Skin of body (tissue), 2 donors: ENCODE measurements around the gene SMIM44. TPM values are rescaled to one million over a fixed set of nuclear protein-coding genes. Genes with fewer than 3 reads are reported as not detected.
"Not testable (repeated sequence)": the region's sequence is repeated elsewhere in the genome, so short reads cannot be mapped to it uniquely, and the experiment has no call there.

Source experiments
- DNase-seq: peaks from one replicate; lab custom pipeline; 2025; lab: John Stamatoyannopoulos, UW
- total RNA-seq: library from RNA; depleted of rRNA; stranded (reverse); fragments of >200 nt; gene quantifications from one replicate; pipeline ENCODE4 v1.2.3, GENCODE V29; 2014

Gene SMIM44
- not detected for total RNA-seq

DNA sequence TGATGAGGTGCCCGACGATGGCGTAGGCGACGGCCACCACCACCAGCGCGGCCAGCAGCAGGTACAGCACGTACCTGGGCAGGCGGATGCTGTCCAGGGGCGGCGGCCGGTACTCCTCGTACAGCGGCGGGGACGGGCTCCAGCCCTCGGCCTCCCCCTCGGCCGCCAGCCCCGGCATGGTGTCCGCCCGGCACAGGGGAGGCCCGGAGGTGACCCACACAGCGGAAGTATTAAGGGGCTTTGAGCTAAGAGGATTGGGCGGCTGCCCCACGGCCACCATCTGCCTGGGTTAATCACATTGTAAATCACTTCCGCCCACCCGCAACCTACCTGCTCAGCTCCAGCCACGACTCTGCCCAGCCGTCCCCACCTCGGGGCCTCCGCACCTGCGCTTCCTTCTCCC is at the start of gene SMIM44:
SMIM44 (minus strand) TSS at position 216 of the 403 bp plus-strand sequence; CDS start at position 178, 38 bp downstream.
- no peak for DNase-seq

GRCh38 chr19:3533033-3533432 is 49.8 kb upstream of the SMIM44 start:
- no peak for DNase-seq

DNA sequence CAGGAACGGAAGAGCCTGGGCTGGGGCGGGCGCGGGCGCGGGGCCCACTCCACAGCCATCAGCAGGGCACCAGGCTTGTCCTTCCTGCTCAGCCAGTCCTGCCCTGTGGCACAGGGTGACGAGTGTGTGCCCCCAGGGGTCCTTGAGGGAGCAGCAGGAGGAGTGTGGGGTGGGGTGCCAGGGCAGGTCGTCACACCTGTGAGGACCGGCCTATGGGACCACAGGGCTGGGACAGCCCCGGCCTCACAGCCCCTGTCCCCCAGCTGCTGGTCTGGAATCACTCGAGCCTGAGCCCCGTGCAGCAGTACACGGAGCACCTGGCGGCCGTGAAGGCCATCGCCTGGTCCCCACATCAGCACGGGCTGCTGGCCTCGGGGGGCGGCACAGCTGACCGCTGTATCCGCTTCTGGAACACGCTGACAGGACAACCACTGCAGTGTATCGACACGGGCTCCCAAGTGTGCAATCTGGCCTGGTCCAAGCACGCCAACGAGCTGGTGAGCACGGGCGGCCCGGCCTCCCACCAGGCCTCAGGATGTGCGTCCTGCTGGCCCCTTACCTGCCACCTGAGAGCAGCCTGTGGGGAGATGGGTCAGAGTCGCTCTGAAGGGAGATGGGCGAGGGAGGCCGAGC is 49.0 kb upstream of the SMIM44 start:
- no peak for DNase-seq

DNA sequence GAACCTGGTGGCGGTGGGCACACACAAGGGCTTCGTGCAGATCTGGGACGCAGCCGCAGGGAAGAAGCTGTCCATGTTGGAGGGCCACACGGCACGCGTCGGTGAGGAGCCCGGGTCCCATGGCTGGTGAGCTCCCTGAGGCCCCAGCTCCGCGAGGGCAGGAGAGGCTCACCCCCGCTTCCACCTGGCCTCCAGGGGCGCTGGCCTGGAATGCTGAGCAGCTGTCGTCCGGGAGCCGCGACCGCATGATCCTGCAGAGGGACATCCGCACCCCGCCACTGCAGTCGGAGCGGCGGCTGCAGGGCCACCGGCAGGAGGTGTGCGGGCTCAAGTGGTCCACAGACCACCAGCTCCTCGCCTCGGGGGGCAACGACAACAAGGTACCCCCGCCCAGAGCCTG is 48.5 kb upstream of the SMIM44 start:
- no peak for DNase-seq

DNA sequence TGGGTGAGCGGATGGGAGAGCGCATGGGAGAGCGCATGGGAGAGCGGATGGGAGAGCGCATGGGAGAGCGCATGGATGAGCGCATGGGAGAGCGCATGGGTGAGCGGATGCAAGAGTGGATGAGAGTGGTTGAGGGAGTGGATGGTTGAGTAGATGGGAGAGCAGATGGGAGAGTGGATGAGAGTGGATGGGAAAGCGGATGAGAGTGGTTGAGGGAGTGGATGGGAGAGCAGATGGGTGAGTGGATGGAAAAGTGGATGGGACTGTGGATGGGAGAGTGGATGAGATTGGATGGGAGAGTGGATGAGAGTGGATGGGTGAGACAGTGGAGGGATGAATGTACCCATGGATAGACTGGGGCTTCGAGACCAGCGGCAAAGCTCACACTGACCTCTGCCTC is 47.1 kb upstream of the SMIM44 start:
- DNase-seq: no peak

DNA sequence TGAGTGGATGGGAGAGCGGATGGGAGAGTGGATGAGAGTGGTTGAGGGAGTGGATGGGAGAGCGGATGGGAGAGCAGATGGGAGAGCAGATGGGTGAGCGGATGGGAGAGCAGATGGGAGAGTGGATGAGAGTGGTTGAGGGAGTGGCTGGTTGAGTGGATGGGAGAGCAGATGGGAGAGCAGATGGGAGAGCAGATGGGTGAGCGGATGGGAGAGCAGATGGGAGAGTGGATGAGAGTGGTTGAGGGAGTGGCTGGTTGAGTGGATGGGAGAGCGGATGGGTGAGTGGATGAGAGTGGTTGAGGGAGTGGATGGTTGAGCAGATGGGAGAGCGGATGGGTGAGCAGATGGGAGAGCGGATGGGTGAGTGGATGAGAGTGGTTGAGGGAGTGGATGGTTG is 46.1 kb upstream of the SMIM44 start:
- not testable (repeated sequence) for DNase-seq

DNA sequence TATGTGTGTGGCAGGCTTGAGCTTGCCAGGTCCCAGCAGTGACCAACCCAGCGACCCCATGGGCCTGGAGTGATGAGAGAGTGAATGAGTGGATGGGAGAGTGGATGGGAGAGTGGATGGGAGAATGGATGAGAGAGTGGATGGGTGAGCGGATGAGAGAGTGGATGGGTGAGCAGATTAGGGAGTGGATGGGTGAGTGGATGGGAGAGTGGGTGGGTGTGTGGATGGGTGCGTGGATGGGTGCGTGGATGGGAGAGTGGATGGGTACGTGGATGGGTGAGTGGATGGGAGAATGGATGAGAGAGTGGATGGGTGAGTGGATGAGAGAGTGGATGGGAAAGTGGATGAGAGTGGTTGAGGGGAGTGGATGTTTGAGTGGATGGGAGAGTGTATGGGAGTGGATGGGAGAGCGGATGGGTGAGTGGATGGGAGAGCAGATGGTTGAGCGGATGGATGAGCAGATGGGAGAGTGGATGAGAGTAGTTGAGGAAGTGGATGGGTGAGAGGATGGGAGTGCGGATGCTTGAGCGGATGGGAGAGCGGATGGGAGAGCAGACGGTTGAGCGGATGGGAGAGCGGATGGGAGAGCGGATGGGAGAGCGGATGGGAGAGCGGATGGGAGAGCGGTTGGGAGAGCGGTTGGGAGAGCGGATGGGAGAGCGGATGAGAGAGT is 45.4 kb upstream of the SMIM44 start:
- DNase-seq: no peak

DNA sequence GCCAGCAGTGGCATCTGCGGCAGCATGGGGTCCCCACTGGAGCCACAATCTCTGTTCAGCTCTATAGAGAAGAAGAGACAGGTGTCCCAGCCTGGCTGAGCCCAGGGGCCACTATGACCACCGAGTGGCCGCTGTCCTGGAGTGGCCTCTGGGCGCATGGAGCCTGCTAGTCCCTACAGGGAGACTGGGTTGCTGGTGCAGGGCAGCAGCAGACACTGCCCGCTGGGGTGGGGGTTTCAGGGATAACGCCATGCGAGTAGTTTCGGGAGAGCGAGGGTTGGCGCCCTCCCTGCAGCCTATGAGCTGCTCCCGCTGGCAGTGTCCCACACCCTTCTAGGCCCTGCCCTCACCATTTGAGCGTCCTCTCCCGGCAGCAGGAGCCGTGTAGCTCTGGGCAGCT is 44.8 kb upstream of the SMIM44 start:
- no peak for DNase-seq

GRCh38 chr19:3527238-3527910 is 44.1 kb upstream of the SMIM44 start:
- no peak for DNase-seq

DNA sequence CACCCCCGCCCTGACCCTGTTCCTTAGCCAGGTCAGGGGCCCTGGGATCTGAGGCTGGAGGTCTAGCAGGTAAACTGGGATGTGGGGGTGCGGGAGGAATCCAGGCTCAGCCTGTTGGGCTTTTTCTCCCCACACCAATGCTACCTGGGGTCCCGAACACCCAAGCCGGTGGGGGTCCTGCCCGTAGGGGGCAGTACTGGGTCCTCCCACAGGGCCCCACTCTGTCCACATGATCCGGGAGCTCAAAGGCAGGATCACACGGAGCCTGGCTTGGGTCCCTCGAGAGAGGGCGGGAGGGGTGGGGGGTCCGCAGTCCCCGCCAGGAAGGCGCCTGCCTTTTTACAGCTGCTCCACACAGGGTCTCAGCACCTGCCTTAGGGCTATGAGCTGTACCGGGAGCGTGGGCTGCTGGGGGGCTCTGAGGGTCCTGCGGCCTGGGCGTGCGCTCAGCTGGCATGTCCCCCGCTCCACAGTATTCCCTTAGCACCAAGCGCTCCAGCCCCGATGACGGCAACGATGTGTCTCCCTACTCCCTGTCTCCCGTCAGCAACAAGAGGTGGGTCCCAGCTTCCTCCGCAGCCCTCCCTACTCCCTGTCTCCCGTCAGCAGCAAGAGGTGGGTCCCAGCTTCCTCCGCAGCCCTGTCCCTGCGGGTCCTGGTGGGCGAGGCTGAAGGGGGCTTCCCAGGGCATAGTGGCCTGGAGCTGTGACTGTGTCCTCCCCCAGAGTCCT is 43.4 kb upstream of the SMIM44 start:
- DNase-seq: no peak

DNA sequence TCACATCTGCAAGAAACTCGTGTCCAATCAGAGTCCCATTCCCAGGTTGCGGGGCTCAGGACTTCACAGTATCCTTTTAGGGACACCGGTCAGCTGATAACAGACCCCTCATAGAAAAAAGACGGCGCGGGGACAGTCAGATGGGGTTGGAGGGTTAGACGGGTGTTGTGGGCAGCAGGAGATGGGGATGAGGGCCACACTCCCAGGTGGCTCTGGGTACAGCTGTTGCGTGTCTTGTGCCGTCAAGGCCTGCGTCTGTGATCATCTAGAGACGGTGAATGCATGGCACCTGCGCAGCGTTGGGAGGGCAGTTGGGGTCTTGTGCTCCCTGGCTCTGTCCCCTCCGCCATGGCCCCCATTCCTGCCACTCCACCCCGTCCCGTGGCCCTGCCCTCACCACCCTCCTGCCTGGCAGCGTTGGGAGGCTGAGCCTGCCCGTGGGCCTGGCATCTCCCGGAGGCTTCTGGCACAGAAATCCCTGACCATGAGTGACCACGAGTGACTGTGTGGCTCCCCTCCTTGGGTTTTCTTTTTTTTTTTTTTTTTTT is 41.7 kb upstream of the SMIM44 start:
- DNase-seq: no peak

DNA sequence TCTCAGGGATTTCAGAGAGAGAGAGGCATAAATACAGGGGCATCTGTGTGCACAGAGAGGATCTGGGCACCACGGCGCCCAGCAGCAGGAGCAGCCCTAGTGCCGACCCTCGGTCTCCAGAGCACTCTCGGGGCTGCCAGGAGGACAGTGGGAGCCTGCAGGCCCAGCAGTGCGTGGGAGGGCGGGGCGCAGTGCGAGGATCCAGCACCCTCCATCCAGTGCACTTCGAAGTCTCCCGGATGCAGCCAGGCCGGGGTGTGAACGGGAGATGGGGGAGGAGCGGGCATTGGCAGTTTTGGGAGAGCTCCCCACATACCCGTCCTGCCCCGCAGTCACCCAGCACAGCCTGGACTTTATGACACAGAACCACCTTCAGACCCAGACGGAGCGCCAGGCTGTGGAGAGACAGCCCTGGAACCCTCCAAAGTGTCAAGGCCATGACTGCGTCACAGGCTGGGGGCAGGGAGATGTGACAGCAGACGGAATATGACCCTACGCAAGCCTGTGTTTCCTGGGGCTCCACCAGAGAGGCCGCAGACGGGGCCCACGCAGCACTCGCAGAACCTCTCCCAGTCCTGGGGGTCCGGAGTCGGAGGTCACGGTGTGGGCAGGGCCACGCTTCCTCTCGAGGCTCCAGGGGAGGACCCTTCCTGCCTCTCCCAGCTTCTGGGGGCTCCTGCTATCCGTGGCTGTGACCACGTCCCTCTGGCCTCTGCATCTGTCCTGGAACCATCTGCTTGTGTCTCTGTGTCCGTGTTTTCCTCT is 41.0 kb upstream of the SMIM44 start:
- no peak for DNase-seq

DNA sequence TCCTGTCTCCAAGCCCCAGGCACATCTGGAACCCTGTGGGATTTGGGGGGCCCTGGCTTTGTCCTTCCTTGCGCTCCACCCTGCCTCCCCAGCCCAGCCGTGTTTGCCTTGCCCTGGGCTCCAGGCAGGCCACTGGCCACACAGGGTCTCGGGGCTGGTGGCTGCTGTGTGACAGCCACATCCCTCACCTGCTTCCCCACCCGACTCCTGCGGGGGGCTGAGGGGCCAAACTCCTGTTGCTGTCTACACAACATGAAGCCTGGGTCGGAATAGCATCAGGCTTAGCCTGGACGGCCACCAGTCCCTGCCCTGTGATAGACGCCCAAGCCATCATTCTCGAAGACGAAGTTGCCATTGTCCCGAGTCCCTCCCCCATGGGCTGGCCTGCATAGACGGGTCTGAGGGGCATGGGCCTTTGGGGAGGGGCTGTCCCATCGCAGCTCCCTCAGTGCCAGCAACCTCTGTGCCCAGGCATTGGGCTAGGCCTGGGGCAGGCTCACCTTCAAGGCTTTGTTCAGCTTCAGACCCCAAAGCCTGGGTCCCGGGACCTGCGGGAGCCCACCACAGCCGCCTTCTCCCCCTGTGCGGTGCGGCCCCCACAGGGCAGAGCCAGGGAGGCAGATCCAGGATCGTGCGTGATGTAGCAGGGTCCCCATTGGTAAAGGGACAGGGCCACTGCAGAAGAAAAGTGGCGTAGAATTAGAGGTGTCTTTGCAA is 40.3 kb upstream of the SMIM44 start:
- DNase-seq: no peak

- DNase-seq: no peak
Measured at GRCh38 chr19:3522421-3523360, 39.5 kb upstream of the SMIM44 start.

GRCh38 chr19:3521104-3521445 is 37.8 kb upstream of the SMIM44 start:
- DNase-seq: no peak

GRCh38 chr19:3520166-3521103 is 37.2 kb upstream of the SMIM44 start:
- DNase-seq: no peak

GRCh38 chr19:3519126-3519525 is 35.9 kb upstream of the SMIM44 start:
- no peak for DNase-seq

GRCh38 chr19:3518659-3519058 is 35.4 kb upstream of the SMIM44 start:
- no peak for DNase-seq
